ENCODE results near the gene PTCSC3. TPM values are rescaled to one million over a fixed set of nuclear protein-coding genes. Genes with fewer than 3 reads are reported as not detected.

The PTCSC3 gene
- total RNA-seq, 4 donors from 2014 or later: not detected

DNA sequence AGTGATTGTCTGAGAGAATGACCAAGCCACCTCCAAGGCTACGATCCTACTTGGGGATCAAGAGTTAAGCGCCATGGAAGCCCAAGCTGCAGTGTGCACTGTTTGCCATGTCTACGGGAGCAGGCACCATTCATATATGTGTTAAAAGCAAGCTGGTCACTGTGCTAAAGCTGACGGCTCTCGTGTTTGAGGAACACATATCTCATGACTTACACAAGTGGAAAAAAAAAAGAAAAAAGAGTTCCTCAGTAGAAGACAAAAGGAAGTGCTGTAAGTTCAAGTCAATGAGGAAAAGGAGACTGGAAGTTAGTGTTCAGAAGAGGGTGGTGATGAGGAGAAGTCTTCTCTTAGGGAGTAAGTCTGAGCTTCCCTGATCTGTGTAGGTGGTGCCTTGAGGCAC is 4.9 kb upstream of the PTCSC3 start:
- Histone ChIP-seq H3K27ac (no peak overlapping the region), H3K4me3 (no peak overlapping the region), H3K4me1 (no peaks in the 10 kb centered on the region), H3K9me3 (no peaks in the 10 kb centered on the region), H3K27me3 (no peaks in the 10 kb centered on the region), H3K36me3 (no peaks in the 10 kb centered on the region)
- WGBS: 90% methylated on average over 5 of the region's 5 CpGs
- DNase-seq (ENCODE audit: low spot score in 2 of 2): no peak
- no peak for TF ChIP-seq POLR2A (IDR thresholded peaks at IDR 0.05)
- TF ChIP-seq POLR2AphosphoS5 (IDR thresholded peaks at IDR 0.05): no peak
- TF ChIP-seq EP300 (IDR thresholded peaks at IDR 0.05): no peak
- TF ChIP-seq, protein P1, sequence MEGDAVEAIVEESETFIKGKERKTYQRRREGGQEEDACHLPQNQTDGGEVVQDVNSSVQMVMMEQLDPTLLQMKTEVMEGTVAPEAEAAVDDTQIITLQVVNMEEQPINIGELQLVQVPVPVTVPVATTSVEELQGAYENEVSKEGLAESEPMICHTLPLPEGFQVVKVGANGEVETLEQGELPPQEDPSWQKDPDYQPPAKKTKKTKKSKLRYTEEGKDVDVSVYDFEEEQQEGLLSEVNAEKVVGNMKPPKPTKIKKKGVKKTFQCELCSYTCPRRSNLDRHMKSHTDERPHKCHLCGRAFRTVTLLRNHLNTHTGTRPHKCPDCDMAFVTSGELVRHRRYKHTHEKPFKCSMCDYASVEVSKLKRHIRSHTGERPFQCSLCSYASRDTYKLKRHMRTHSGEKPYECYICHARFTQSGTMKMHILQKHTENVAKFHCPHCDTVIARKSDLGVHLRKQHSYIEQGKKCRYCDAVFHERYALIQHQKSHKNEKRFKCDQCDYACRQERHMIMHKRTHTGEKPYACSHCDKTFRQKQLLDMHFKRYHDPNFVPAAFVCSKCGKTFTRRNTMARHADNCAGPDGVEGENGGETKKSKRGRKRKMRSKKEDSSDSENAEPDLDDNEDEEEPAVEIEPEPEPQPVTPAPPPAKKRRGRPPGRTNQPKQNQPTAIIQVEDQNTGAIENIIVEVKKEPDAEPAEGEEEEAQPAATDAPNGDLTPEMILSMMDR (IDR thresholded peaks at IDR 0.05): no peak

DNA sequence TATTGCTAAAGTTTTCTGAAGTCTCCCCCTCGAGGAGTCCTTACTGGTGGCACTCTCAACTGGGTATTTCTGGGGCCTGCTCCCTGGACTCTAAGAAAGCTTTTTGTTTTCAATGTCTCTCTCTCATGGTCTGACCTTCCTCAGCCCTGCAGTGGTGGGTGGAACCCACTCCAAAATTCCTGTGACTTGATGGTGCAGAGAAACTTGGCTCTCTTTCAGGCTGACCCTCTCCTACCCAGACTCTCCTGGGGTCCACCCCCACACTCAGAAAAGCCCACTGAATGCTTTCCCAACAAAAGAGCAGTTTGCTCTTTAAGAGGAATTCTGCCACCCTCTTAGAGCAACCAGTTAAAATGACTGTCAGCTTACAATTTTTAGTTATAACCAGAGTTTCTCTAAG is 967 bp upstream of the PTCSC3 start:
- 38% methylated on average over 1 of the region's 1 CpG for WGBS
- Histone ChIP-seq H3K4me3 (no peak overlapping the region), H3K4me1 (no peaks in the 10 kb centered on the region), H3K27me3 (no peaks in the 10 kb centered on the region), H3K27ac (no peak overlapping the region), H3K9me3 (no peaks in the 10 kb centered on the region), H3K36me3 (no peaks in the 10 kb centered on the region)
- TF ChIP-seq, protein P1 (IDR thresholded peaks at IDR 0.05): no peak
- TF ChIP-seq POLR2AphosphoS5 (IDR thresholded peaks at IDR 0.05) (no peak), POLR2A (IDR thresholded peaks at IDR 0.05) (no peak), EP300 (IDR thresholded peaks at IDR 0.05) (no peak)
- DNase-seq (ENCODE audit: low spot score in 2 of 2): no peak

DNA sequence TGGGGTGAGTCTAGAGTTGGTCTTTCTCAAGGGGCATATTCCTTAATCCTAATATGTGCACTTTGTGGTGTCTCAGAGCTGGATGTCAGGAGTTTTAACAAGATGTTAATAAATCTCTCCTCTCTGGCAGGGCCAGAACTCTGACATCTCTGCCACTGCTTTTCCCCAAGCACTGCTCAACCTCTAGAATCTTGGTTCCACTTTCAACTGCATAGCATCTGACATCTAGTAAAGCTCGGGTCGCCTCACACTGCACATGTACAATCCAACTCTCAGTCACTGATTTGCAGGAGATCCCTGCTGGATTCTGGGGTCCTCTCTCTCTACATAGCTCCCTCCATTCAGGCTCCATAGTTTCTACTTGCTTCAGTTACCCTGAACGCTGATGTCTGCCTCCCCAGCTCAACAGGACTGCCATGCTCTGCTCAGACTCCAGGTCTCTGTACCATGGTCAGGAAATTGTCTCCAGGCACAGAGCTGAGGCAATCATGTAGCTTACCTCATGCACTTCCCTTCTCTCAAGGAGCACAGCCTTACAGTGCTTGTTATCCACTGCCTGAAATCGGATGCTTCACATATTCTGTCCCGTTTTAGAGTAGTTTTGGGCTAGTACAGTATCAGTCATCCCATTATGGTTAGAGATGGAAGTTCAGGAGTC is 1.6 kb downstream of the PTCSC3 start:
- DNase-seq (ENCODE audit: low spot score in 2 of 2): no peak
- WGBS: 74% methylated on average over 5 of the region's 5 CpGs

DNA sequence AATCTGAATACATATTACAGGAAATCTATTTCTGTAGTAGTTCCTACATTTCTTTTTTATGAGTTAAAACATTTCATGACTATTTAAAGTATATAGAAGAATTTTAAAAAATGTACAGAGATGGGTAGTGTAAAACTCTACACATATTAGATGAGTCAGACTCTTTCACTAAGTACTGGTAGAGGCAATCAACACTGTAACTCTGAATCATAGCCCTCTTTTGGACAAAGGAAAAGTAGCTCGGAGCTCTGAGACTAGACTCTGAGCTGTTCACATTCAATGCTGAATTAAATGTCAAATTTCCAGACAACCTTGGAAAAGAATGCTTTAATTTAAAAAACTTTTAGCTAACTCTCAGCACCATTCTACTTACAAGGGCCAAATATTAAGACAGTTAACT is 3.4 kb downstream of the PTCSC3 start:
- H3K4me1 ChIP-seq: no peaks in the 10 kb centered on the region
- WGBS: 52% methylated on average over 1 of the region's 1 CpG
- H3K27ac ChIP-seq: no peak overlapping the region
- H3K27me3 ChIP-seq: no peaks in the 10 kb centered on the region
- no peak overlapping the region for H3K4me3 ChIP-seq
- no peak for DNase-seq (ENCODE audit: low spot score in 2 of 2)
- TF ChIP-seq POLR2AphosphoS5 (IDR thresholded peaks at IDR 0.05) (no peak), POLR2A (IDR thresholded peaks at IDR 0.05) (no peak), EP300 (IDR thresholded peaks at IDR 0.05) (no peak)
- TF ChIP-seq, protein P1 (IDR thresholded peaks at IDR 0.05): no peak
- H3K9me3 ChIP-seq: no peaks in the 10 kb centered on the region
- H3K36me3 ChIP-seq: no peaks in the 10 kb centered on the region

More for the DNA sequence above, 1.6 kb downstream of the PTCSC3 start:
- Histone ChIP-seq H3K27me3 (no peaks in the 10 kb centered on the region), H3K4me1 (no peaks in the 10 kb centered on the region), H3K36me3 (no peaks in the 10 kb centered on the region), H3K9me3 (no peaks in the 10 kb centered on the region), H3K4me3 (no peak overlapping the region), H3K27ac (no peak overlapping the region)
- TF ChIP-seq POLR2AphosphoS5 (IDR thresholded peaks at IDR 0.05): no peak

DNA sequence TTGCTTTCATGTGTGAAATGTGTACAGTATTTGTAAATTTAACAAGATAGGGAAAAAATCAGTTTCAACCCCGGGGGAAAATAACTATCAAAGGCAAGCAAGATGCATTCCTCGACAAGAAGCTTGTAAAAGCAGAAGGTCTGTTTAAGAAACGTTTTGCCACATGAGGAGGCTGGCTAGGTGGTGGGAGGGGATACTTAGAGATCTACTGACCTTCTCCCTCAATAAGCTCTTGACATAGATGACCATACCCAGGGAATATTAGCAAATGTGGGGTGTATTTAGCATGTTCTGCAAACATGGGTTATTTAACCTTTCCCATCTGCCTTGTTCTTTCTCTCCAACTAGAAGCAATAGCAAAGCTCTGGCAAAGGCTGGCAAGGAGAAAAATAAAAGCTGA is 4.9 kb downstream of the PTCSC3 start:
- 25% methylated on average over 3 of the region's 3 CpGs for WGBS
- Histone ChIP-seq H3K4me3 (no peak overlapping the region), H3K9me3 (no peaks in the 10 kb centered on the region), H3K36me3 (no peaks in the 10 kb centered on the region), H3K27ac (no peak overlapping the region), H3K27me3 (no peaks in the 10 kb centered on the region), H3K4me1 (no peaks in the 10 kb centered on the region)
- TF ChIP-seq, protein P1 (IDR thresholded peaks at IDR 0.05): no peak
- TF ChIP-seq EP300 (IDR thresholded peaks at IDR 0.05) (no peak), POLR2A (IDR thresholded peaks at IDR 0.05) (no peak), POLR2AphosphoS5 (IDR thresholded peaks at IDR 0.05) (no peak)
- no peak for DNase-seq (ENCODE audit: low spot score in 2 of 2)

DNA sequence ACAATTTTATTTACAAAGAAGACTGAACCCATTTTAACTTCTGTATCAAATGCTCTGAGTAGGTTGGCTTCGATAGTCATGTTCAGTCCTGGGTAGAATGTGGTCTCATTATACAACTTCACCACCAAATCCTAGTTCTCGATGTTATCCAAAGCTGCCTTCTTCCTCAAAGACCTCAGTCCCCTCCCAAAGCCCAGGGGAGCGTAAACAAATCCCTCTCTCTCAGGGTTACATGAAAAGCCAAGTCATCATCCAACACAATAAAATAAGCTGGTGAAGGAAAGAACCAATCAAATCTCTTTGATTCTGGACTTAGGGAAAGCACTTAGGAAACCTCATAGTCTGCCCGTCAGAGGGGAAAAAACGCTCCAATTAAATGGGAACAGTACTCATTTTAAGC is 9.1 kb downstream of the PTCSC3 start:
- 65% methylated on average over 5 of the region's 5 CpGs for WGBS
- TF ChIP-seq, protein P1 (IDR thresholded peaks at IDR 0.05): no peak
- TF ChIP-seq POLR2AphosphoS5 (IDR thresholded peaks at IDR 0.05) (no peak), EP300 (IDR thresholded peaks at IDR 0.05) (no peak), POLR2A (IDR thresholded peaks at IDR 0.05) (no peak)
- Histone ChIP-seq H3K36me3 (no peaks in the 10 kb centered on the region), H3K9me3 (no peaks in the 10 kb centered on the region), H3K27me3 (no peaks in the 10 kb centered on the region), H3K4me3 (no peak overlapping the region), H3K27ac (no peak overlapping the region), H3K4me1 (no peaks in the 10 kb centered on the region)
- no peak for DNase-seq (ENCODE audit: low spot score in 2 of 2)
